Liver (tissue), 3 donors: ENCODE results near the gene POU3F1.

ENCODE experiments used
- EGR1 ChIP-seq, 2 donors: IDR thresholded peaks; 2 replicates each; pipeline ENCODE4 v1.6.1; 2016 to 2018; ENCODE audit warnings: antibody characterized with exemption in 2 of 2, low read depth in 2 of 2
- FOXA1 ChIP-seq: IDR thresholded peaks from 2 replicates; pipeline ENCODE4 v1.6.1; 2016; ENCODE audit warnings: antibody characterized with exemption
- GABPA ChIP-seq, 2 donors: IDR thresholded peaks in 1 of 2; conservative IDR thresholded peaks in 1 of 2; 2 replicates each; pipeline ENCODE4 v1.6.1; 2016; ENCODE audit warnings: antibody characterized with exemption in 2 of 2, mild to moderate bottlenecking in 1 of 2, moderate library complexity in 1 of 2
- RAD21 ChIP-seq, 2 donors: IDR thresholded peaks; 2 replicates each; pipeline ENCODE4 v1.6.1; 2016; ENCODE audit warnings: antibody characterized with exemption in 2 of 2, mild to moderate bottlenecking in 2 of 2
- SP1 ChIP-seq: IDR thresholded peaks from 2 replicates; pipeline ENCODE4 v1.6.1; 2018; ENCODE audit warnings: antibody characterized with exemption, mild to moderate bottlenecking
- TAF1 ChIP-seq: conservative IDR thresholded peaks from 2 replicates; pipeline ENCODE4 v1.6.1; 2016; ENCODE audit warnings: antibody characterized with exemption, mild to moderate bottlenecking
- YY1 ChIP-seq: IDR thresholded peaks from 2 replicates; pipeline ENCODE4 v1.6.1; 2016; ENCODE audit warnings: antibody characterized with exemption, mild to moderate bottlenecking
- TF ChIP-seq, protein P1 (sequence below): fragments of 150-350 bp; IDR thresholded peaks from 2 replicates; pipeline ENCODE4 v1.5.1; 2017; ENCODE audit warnings: improper control_type of control experiment, low read depth, low read length; ENCODE audit not compliant: missing input control
- TF ChIP-seq, protein P2 (sequence below): IDR thresholded peaks from 2 replicates; pipeline ENCODE4 v1.6.1; 2016; ENCODE audit warnings: antibody characterized with exemption, mild to moderate bottlenecking
- TF ChIP-seq, protein P3 (sequence below): IDR thresholded peaks from 2 replicates; pipeline ENCODE4 v1.6.1; 2016; ENCODE audit warnings: antibody characterized with exemption
- TF ChIP-seq, protein P4 (sequence below): IDR thresholded peaks from 2 replicates; pipeline ENCODE4 v1.6.1; 2016; ENCODE audit warnings: antibody characterized with exemption
- donor health status: healthy.
- donor health status: healthy.

DNA sequence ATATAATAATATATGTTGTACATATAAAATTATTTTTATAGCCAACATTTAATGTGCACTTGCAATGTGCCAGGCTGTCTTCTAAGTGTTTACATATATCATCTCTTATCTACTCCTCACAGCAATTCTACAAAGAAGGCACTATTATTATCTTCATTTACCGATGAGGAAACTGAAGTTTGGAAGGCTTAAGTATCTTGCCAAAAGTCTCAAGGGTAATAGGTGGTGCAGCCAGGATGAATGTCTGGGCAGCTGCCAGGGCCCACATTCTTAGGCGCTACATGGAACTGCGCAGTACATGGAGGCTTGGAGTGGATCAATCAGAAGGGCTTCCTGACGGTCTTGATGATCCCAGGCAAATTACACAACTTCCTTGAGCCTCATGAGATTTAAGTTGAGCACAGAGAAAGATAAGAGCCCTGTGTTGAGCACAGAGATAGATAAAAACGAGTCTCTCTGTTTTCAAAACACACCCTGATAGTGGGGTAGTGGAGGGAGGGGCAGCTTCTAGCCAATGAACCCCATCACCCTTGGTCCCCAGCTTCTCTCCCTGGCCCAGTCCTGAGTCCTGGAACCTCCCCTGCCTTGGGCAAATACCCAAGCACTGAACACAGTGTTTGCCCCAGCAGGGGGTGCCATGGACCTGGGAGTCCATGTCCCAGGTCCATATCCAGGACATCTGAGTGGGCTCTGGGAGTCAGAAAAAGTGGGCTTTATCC lies 9.2 kb downstream of the POU3F1 start:
- TF ChIP-seq, protein P1, sequence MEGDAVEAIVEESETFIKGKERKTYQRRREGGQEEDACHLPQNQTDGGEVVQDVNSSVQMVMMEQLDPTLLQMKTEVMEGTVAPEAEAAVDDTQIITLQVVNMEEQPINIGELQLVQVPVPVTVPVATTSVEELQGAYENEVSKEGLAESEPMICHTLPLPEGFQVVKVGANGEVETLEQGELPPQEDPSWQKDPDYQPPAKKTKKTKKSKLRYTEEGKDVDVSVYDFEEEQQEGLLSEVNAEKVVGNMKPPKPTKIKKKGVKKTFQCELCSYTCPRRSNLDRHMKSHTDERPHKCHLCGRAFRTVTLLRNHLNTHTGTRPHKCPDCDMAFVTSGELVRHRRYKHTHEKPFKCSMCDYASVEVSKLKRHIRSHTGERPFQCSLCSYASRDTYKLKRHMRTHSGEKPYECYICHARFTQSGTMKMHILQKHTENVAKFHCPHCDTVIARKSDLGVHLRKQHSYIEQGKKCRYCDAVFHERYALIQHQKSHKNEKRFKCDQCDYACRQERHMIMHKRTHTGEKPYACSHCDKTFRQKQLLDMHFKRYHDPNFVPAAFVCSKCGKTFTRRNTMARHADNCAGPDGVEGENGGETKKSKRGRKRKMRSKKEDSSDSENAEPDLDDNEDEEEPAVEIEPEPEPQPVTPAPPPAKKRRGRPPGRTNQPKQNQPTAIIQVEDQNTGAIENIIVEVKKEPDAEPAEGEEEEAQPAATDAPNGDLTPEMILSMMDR: peak; percentile 32
- TF ChIP-seq, protein P2, sequence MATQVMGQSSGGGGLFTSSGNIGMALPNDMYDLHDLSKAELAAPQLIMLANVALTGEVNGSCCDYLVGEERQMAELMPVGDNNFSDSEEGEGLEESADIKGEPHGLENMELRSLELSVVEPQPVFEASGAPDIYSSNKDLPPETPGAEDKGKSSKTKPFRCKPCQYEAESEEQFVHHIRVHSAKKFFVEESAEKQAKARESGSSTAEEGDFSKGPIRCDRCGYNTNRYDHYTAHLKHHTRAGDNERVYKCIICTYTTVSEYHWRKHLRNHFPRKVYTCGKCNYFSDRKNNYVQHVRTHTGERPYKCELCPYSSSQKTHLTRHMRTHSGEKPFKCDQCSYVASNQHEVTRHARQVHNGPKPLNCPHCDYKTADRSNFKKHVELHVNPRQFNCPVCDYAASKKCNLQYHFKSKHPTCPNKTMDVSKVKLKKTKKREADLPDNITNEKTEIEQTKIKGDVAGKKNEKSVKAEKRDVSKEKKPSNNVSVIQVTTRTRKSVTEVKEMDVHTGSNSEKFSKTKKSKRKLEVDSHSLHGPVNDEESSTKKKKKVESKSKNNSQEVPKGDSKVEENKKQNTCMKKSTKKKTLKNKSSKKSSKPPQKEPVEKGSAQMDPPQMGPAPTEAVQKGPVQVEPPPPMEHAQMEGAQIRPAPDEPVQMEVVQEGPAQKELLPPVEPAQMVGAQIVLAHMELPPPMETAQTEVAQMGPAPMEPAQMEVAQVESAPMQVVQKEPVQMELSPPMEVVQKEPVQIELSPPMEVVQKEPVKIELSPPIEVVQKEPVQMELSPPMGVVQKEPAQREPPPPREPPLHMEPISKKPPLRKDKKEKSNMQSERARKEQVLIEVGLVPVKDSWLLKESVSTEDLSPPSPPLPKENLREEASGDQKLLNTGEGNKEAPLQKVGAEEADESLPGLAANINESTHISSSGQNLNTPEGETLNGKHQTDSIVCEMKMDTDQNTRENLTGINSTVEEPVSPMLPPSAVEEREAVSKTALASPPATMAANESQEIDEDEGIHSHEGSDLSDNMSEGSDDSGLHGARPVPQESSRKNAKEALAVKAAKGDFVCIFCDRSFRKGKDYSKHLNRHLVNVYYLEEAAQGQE: no peak
- TF ChIP-seq GABPA (IDR thresholded peaks at IDR 0.05 in 1 of 2, conservative IDR thresholded peaks at IDR 0.05 in 1 of 2) (no peak), YY1 (no peak), TAF1 (no peak), EGR1 (IDR thresholded peaks at IDR 0.05; ENCODE audit: low read depth in 2 of 2) (no peak), RAD21 (IDR thresholded peaks at IDR 0.05) (peak; percentile 70 to 75), SP1 (no peak), FOXA1 (no peak)
- TF ChIP-seq, protein P3, sequence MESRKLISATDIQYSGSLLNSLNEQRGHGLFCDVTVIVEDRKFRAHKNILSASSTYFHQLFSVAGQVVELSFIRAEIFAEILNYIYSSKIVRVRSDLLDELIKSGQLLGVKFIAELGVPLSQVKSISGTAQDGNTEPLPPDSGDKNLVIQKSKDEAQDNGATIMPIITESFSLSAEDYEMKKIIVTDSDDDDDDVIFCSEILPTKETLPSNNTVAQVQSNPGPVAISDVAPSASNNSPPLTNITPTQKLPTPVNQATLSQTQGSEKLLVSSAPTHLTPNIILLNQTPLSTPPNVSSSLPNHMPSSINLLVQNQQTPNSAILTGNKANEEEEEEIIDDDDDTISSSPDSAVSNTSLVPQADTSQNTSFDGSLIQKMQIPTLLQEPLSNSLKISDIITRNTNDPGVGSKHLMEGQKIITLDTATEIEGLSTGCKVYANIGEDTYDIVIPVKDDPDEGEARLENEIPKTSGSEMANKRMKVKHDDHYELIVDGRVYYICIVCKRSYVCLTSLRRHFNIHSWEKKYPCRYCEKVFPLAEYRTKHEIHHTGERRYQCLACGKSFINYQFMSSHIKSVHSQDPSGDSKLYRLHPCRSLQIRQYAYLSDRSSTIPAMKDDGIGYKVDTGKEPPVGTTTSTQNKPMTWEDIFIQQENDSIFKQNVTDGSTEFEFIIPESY: no peak
- TF ChIP-seq, protein P4, sequence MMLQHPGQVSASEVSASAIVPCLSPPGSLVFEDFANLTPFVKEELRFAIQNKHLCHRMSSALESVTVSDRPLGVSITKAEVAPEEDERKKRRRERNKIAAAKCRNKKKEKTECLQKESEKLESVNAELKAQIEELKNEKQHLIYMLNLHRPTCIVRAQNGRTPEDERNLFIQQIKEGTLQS: no peak
